Fibroblast of lung (primary cell): ENCODE results near the gene KRTAP5-7. TPM values are rescaled to one million over a fixed set of nuclear protein-coding genes. Genes with fewer than 3 reads are reported as not detected.

Experiments used
- DNase-seq, 2 donors: peaks; one replicate each; pipeline versions ENCODE4 v3.0.0 to v3.0.0-alpha.2; 2010; ENCODE audit warnings: low read depth in 2 of 2
- H2AFZ ChIP-seq: 2 replicates; pipeline ENCODE4 v1.5.1; 2012; ENCODE audit warnings: low read length, control low read depth, inconsistent platforms
- H3K27ac ChIP-seq: 2 replicates; pipeline ENCODE4 v1.5.1; 2011; ENCODE audit warnings: low read length, control low read depth; ENCODE audit not compliant: insufficient read depth
- H3K27me3 ChIP-seq: 2 replicates; pipeline ENCODE4 v1.5.1; 2011; ENCODE audit warnings: mild to moderate bottlenecking, low read length; ENCODE audit not compliant: control insufficient read depth, insufficient read depth
- H3K36me3 ChIP-seq: 2 replicates; pipeline ENCODE4 v1.5.1; 2011; ENCODE audit warnings: low read length; ENCODE audit not compliant: control insufficient read depth, insufficient read depth
- H3K4me1 ChIP-seq: 2 replicates; pipeline ENCODE4 v1.5.1; 2011; ENCODE audit warnings: low read length; ENCODE audit not compliant: control insufficient read depth, insufficient read depth; ENCODE audit errors: extremely low read depth
- H3K4me2 ChIP-seq: 2 replicates; pipeline ENCODE4 v1.5.1; 2011; ENCODE audit warnings: low read length, control low read depth; ENCODE audit not compliant: insufficient read depth; ENCODE audit errors: extremely low read depth
- H3K4me3 ChIP-seq, 4 experiments: fragments of 200-600 bp in 1 of 4; sonication (generic) in 1 of 4; replicated peaks in 1 of 4; 2 replicates each; pipeline ENCODE4 v1.5.1; 2011 to 2016; ENCODE audit warnings: low read length in 4 of 4, low read depth in 3 of 4, mild to moderate bottlenecking in 3 of 4, control low read depth in 2 of 4, inconsistent platforms in 1 of 4, mixed read lengths in 1 of 4; ENCODE audit not compliant: insufficient read depth in 1 of 4; ENCODE audit errors: control extremely low read depth in 1 of 4
- H3K79me2 ChIP-seq: 2 replicates; pipeline ENCODE4 v1.5.1; 2012; ENCODE audit warnings: mild to moderate bottlenecking, low read length, inconsistent platforms; ENCODE audit not compliant: control insufficient read depth, insufficient read depth
- H3K9ac ChIP-seq: 2 replicates; pipeline ENCODE4 v1.5.1; 2011; ENCODE audit warnings: mild to moderate bottlenecking, low read length, control low read depth; ENCODE audit not compliant: insufficient read depth
- H3K9me3 ChIP-seq: 2 replicates; pipeline ENCODE4 v1.5.1; 2012; ENCODE audit warnings: low read depth, low read length; ENCODE audit not compliant: control insufficient read depth, insufficient read depth
- H4K20me1 ChIP-seq: 2 replicates; pipeline ENCODE4 v1.5.1; 2011; ENCODE audit warnings: low read length; ENCODE audit not compliant: control insufficient read depth, insufficient read depth; ENCODE audit errors: extremely low read depth
- CTCF ChIP-seq, 2 donors: IDR thresholded peaks in 1 of 2; conservative IDR thresholded peaks in 1 of 2; 1 replicate in 1 of 2; 2 replicates in 1 of 2; pipeline ENCODE4 v1.5.1; 2011 to 2012; ENCODE audit warnings: low read length in 2 of 2, control low read depth in 1 of 2, inconsistent platforms in 1 of 2, low read depth in 1 of 2, mild to moderate bottlenecking in 1 of 2
- EZH2 ChIP-seq: IDR thresholded peaks from 2 replicates; pipeline ENCODE4 v1.5.1; 2012; ENCODE audit warnings: low read length, control low read depth, mild to moderate bottlenecking; ENCODE audit errors: missing control alignments
- polyA plus RNA-seq, 2 donors: library from polyadenylated mRNA; depleted of rRNA in 1 of 2; stranded (reverse) in 1 of 2; unstranded in 1 of 2; fragments of >200 nt; gene quantifications; 2 replicates each; pipeline ENCODE4 v1.2.1, GENCODE V29; 2011 to 2012; ENCODE audit warnings: missing spikeins in 1 of 2
- total RNA-seq: library from RNA; depleted of rRNA; stranded (reverse); fragments of >200 nt; gene quantifications from 2 replicates; pipeline ENCODE4 v1.2.1, GENCODE V29; 2014

The KRTAP5-7 gene
- total and polyA plus RNA-seq, 2 donors (not counting 1 experiment from before 2014, with no cell fraction given), result 0.17 TPM; not detected in 1

GRCh38 chr11:71488681-71489270 is 38.3 kb upstream of the KRTAP5-7 start:
- Histone ChIP-seq H3K79me2 (no peaks in the 10 kb centered on the region), H3K36me3 (peaks cover 18% of the 10 kb centered on the region), H3K27ac (no peak overlapping the region), H4K20me1 (no peaks in the 10 kb centered on the region), H3K4me2 (no peak overlapping the region), H3K9me3 (no peaks in the 10 kb centered on the region), H3K27me3 (no peaks in the 10 kb centered on the region), H3K4me3 (no peak overlapping the region), H3K4me1 (peaks cover 3% of the 10 kb centered on the region), H3K9ac (no peak overlapping the region), H2AFZ (no peak overlapping the region)
- DNase-seq, result peak in 1 of 2 donors; percentile 5
- TF ChIP-seq EZH2 (no peak), CTCF (conservative IDR thresholded peaks at IDR 0.05 in 1 of 2, IDR thresholded peaks at IDR 0.05 in 1 of 2; ENCODE audit: low read depth in 1 of 2, low read length in 2 of 2) (no peak)

GRCh38 chr11:71489311-71490043 is 37.6 kb upstream of the KRTAP5-7 start:
- Histone ChIP-seq H3K4me3 (no peak overlapping the region), H3K27ac (no peak overlapping the region), H3K9me3 (no peaks in the 10 kb centered on the region), H2AFZ (no peak overlapping the region), H3K9ac (no peak overlapping the region), H3K4me2 (no peak overlapping the region), H3K36me3 (peaks cover 17% of the 10 kb centered on the region), H4K20me1 (no peaks in the 10 kb centered on the region), H3K27me3 (no peaks in the 10 kb centered on the region), H3K4me1 (peaks cover 3% of the 10 kb centered on the region), H3K79me2 (no peaks in the 10 kb centered on the region)
- TF ChIP-seq EZH2 (no peak), CTCF (conservative IDR thresholded peaks at IDR 0.05 in 1 of 2, IDR thresholded peaks at IDR 0.05 in 1 of 2; ENCODE audit: low read depth in 1 of 2, low read length in 2 of 2) (no peak)
- peak; percentile 22 to 31 for DNase-seq

DNA sequence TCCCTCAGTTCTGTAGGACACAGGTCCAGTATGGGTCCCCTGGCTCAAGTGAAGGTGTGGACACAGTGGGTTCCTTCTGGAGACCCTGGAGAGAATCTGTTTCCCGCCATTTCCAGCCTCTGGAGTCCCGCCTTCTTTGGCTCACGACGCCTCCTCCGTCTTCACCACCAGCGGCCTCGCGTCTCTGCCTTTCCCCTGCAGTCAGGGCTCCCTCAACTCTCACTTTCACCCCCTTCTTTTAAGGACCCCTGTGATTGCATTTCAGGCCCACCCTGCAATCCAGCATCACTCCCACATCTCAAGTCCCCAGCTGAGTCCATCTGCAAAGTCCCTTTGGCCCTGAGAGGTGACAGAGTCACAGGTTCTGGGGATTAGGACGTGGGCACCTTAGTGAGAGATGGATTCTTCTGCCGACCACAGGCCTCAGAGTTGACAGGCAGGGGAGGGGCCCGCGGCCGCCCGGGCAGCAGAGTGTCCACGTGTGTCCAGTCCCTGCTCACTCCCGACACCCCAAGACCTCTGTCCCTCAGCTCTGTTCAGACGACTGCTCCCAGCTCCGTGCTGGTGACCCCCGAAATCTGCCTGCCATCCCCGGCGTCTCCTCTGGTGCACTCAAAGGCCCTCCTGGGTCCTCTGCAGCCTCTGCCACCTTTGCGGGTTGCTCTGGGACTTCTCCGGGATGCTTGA is 36.9 kb upstream of the KRTAP5-7 start:
- Histone ChIP-seq H2AFZ (no peak overlapping the region), H3K79me2 (no peaks in the 10 kb centered on the region), H3K9me3 (no peaks in the 10 kb centered on the region), H4K20me1 (no peaks in the 10 kb centered on the region), H3K27me3 (no peaks in the 10 kb centered on the region), H3K4me3 (no peak overlapping the region), H3K9ac (no peak overlapping the region), H3K27ac (no peak overlapping the region), H3K36me3 (peaks cover 13% of the 10 kb centered on the region), H3K4me1 (peaks cover 3% of the 10 kb centered on the region), H3K4me2 (no peak overlapping the region)
- DNase-seq, result no peak
- TF ChIP-seq EZH2 (no peak), CTCF (conservative IDR thresholded peaks at IDR 0.05 in 1 of 2, IDR thresholded peaks at IDR 0.05 in 1 of 2; ENCODE audit: low read depth in 1 of 2, low read length in 2 of 2) (no peak)
